Chondrocyte (in vitro differentiated cells): ENCODE measurements around the gene RPUSD4. TPM values are rescaled to one million over a fixed set of nuclear protein-coding genes. Genes with fewer than 3 reads are reported as not detected.

ENCODE experiments used
- DNase-seq: peaks from one replicate; pipeline ENCODE4 v3.0.0; 2021; ENCODE audit warnings: mixed read lengths, low spot score
- H3K27ac Mint-ChIP-seq: one replicate; pipeline ENCODE4 v1.8.0; 2021; ENCODE audit warnings: mild to moderate bottlenecking, moderate library complexity, mixed read lengths; ENCODE audit not compliant: unreplicated experiment
- H3K27me3 Mint-ChIP-seq: 2 replicates; pipeline ENCODE4 v1.8.0; 2021; ENCODE audit warnings: low read depth, mixed read lengths
- H3K36me3 Mint-ChIP-seq: 2 replicates; pipeline ENCODE4 v1.8.0; 2021; ENCODE audit warnings: low read depth, mixed read lengths
- H3K4me1 Mint-ChIP-seq: 2 replicates; pipeline ENCODE4 v1.8.0; 2021; ENCODE audit warnings: low read depth, mild to moderate bottlenecking, mixed read lengths
- H3K4me3 Mint-ChIP-seq: one replicate; pipeline ENCODE4 v1.8.0; 2021; ENCODE audit warnings: mild to moderate bottlenecking, moderate library complexity, mixed read lengths; ENCODE audit not compliant: unreplicated experiment
- H3K9me3 Mint-ChIP-seq: 2 replicates; pipeline ENCODE4 v1.8.0; 2021; ENCODE audit warnings: low read depth, mixed read lengths
- total RNA-seq: library from RNA; stranded (reverse); gene quantifications from 3 replicates; pipeline ENCODE4 v1.2.1, GENCODE V29; 2021
- TF ChIP-seq, protein P1 (sequence below): fragments of 200-600 bp; sonication (generic); IDR thresholded peaks from 2 replicates; pipeline ENCODE4 v1.5.0; 2021; ENCODE audit warnings: antibody characterized with exemption, mild to moderate bottlenecking, moderate library complexity

The RPUSD4 gene
- total RNA-seq, 1 donor from 2014 or later: 16.2 TPM

DNA sequence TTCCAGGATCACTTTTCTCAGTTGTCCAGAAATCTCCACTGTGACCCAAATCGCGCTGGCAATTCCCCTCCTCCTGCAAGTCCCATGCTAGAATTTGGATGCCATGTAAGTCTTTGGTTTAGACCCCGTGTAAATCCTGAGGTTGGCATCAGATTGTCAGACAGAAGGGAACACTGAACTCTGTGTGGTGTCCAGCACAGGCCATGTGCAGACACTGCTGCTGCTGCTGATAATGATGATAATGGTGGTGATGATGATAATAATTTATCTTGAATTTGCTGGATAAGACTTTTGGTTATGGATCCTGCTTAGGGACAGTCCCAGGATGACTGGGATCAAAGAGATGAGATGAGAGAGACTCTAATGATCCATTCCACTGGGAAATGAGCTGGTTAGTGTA is 45.0 kb downstream of the RPUSD4 start:
- no peak overlapping the region for H3K27ac Mint-ChIP-seq
- no peaks in the 10 kb centered on the region for H3K27me3 Mint-ChIP-seq
- H3K9me3 Mint-ChIP-seq: no peaks in the 10 kb centered on the region
- H3K4me3 Mint-ChIP-seq: no peak overlapping the region
- TF ChIP-seq, protein P1, sequence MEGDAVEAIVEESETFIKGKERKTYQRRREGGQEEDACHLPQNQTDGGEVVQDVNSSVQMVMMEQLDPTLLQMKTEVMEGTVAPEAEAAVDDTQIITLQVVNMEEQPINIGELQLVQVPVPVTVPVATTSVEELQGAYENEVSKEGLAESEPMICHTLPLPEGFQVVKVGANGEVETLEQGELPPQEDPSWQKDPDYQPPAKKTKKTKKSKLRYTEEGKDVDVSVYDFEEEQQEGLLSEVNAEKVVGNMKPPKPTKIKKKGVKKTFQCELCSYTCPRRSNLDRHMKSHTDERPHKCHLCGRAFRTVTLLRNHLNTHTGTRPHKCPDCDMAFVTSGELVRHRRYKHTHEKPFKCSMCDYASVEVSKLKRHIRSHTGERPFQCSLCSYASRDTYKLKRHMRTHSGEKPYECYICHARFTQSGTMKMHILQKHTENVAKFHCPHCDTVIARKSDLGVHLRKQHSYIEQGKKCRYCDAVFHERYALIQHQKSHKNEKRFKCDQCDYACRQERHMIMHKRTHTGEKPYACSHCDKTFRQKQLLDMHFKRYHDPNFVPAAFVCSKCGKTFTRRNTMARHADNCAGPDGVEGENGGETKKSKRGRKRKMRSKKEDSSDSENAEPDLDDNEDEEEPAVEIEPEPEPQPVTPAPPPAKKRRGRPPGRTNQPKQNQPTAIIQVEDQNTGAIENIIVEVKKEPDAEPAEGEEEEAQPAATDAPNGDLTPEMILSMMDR: no peak
- no peak for DNase-seq
- H3K4me1 Mint-ChIP-seq: peaks cover 33% of the 10 kb centered on the region
- H3K36me3 Mint-ChIP-seq: no peaks in the 10 kb centered on the region

DNA sequence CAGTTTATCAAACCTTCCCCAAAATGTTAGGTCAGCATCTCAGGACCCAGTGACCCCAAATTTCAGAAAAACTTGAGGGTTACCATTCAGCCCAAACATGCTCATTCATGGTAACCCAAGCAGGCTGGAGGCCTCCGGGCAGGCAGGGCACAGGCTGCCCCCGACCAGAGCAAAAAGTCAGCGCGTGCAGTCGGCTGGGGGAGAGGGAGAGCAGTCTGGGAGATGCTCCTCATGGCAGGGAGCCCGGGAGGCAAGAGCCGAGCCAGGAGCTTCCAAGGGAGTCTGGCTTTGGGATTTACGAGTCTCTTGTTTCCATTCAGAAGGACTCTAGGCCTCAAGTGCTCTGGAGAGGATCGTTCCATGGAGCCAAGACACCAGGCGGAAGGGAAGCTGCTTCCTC is 45.7 kb downstream of the RPUSD4 start:
- Mint-ChIP-seq H3K27me3 (no peaks in the 10 kb centered on the region), H3K27ac (no peak overlapping the region), H3K36me3 (no peaks in the 10 kb centered on the region), H3K9me3 (no peaks in the 10 kb centered on the region), H3K4me1 (peaks cover 35% of the 10 kb centered on the region), H3K4me3 (no peak overlapping the region)
- DNase-seq: no peak
- TF ChIP-seq, protein P1: no peak

DNA sequence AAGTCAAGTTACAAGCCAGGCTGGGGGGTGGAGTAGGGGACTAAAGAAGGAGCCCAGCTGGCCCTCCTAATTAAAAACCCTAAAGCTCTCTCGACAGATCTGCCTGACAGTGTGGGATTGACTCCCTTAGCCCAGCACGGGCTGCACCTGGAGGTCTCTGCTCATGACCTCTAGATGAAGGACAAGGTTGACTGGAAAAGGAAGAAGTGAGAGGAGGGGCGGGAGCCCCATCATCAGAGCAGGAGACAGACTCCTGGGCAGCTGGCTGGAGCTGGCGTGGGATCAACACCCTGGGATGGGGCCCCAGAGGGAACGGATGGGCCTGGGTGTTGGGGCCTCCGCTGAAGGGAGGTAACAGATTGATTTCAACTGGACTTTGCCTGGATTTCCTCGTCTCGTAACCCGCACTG is 46.1 kb downstream of the RPUSD4 start:
- no peaks in the 10 kb centered on the region for H3K27me3 Mint-ChIP-seq
- H3K4me1 Mint-ChIP-seq: peaks cover 38% of the 10 kb centered on the region
- no peak for DNase-seq
- no peaks in the 10 kb centered on the region for H3K36me3 Mint-ChIP-seq
- H3K27ac Mint-ChIP-seq: no peak overlapping the region
- TF ChIP-seq, protein P1: no peak
- no peaks in the 10 kb centered on the region for H3K9me3 Mint-ChIP-seq
- no peak overlapping the region for H3K4me3 Mint-ChIP-seq

DNA sequence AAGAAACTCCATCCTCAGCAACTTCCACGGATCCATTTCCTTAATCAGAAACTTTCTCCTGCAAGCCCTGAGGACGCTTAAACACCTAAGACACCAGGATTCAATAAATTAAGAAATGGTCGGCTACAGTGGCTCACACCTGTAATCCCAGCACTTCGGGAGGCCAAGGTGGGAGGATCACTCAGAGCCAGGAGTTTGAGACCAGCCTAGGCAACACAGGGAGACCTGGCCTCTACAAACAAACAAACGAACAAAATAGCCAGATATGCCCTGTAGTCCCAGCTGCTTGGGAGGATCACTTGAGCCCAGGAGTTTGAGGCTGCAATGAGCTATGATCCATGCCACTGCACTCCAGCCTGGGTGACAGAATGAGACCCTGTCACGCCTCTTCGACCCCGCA is 46.7 kb downstream of the RPUSD4 start:
- no peak overlapping the region for H3K27ac Mint-ChIP-seq
- DNase-seq: no peak
- H3K4me3 Mint-ChIP-seq: no peak overlapping the region
- no peaks in the 10 kb centered on the region for H3K9me3 Mint-ChIP-seq
- H3K36me3 Mint-ChIP-seq: no peaks in the 10 kb centered on the region
- H3K4me1 Mint-ChIP-seq: peaks cover 38% of the 10 kb centered on the region
- H3K27me3 Mint-ChIP-seq: no peaks in the 10 kb centered on the region
- TF ChIP-seq, protein P1: no peak

DNA sequence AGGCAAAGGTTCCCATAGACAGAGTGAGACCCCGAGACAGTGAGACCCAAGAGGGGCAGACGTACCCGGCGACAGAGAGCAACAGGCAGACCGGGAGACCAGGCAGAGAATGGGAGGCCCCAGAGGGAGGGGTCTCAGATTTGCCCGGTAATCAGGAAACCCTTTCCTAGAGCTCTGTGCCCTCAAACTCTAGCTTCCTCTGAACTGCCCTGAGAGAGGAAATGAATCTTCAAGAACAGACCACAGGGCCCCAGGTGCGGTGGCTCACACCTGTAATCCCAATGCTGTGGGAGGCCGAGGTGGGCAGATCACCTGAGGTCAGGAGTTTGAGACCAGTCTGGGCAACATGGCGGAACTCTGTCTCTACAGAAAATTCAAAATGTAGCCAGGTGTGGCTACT is 47.7 kb downstream of the RPUSD4 start:
- no peak for DNase-seq
- TF ChIP-seq, protein P1: no peak
- H3K36me3 Mint-ChIP-seq: no peaks in the 10 kb centered on the region
- peaks cover 38% of the 10 kb centered on the region for H3K4me1 Mint-ChIP-seq
- H3K4me3 Mint-ChIP-seq: peak overlapping the region; percentile 25
- H3K27me3 Mint-ChIP-seq: no peaks in the 10 kb centered on the region
- H3K9me3 Mint-ChIP-seq: no peaks in the 10 kb centered on the region
- peak overlapping the region; percentile 94 for H3K27ac Mint-ChIP-seq
